PC-3 (cell line): ENCODE measurements around the gene RAB17. TPM values are rescaled to one million over a fixed set of nuclear protein-coding genes. Genes with fewer than 3 reads are reported as not detected.

Experiments
- ATAC-seq: fragments of 200-7000 bp; cut with Tn5 transposase; 2 replicates; pipeline ENCODE4 v1.9.1; 2020; ENCODE audit warnings: mild to moderate bottlenecking, moderate library complexity
- BruUV-seq: library from RNA; stranded (reverse); fragments of 400-500 nt; replicated peaks from 2 replicates; lab custom pipeline; 2021; lab: Mats Ljungman, UMichigan
- CTCF ChIA-PET: fragments of 300-600 bp; sonication (Branson Sonifier 250); formaldehyde crosslinking; loops from one replicate; lab custom pipeline; 2022; ENCODE audit warnings: antibody characterized with exemption; lab: Charles Lee
- POLR2A ChIA-PET: fragments of 300-600 bp; sonication (Branson Sonifier 250); formaldehyde crosslinking; loops from one replicate; lab custom pipeline; 2022; ENCODE audit warnings: antibody characterized with exemption; ENCODE audit not compliant: unreplicated experiment; lab: Charles Lee
- DNase-seq: peaks from one replicate; pipeline ENCODE4 v3.0.0-alpha.2; 2015
- H2AFZ ChIP-seq: fragments of 300-600 bp; sonication (generic); 2 replicates; pipeline ENCODE4 v1.6.0; 2016; ENCODE audit warnings: antibody characterized with exemption, low read length
- H3F3A ChIP-seq: fragments of 300-600 bp; sonication (generic); one replicate; pipeline ENCODE4 v1.6.0; 2017; ENCODE audit warnings: antibody characterized with exemption, low read length, control low read depth, mild to moderate bottlenecking; ENCODE audit not compliant: unreplicated experiment
- H3K27ac ChIP-seq: fragments of 300-600 bp; sonication (generic); 2 replicates; pipeline ENCODE4 v1.5.1; 2016; ENCODE audit warnings: mild to moderate bottlenecking, low read length
- H3K27me3 ChIP-seq: fragments of 300-600 bp; sonication (generic); 2 replicates; pipeline ENCODE4 v1.6.1; 2016; ENCODE audit warnings: low read length, mixed read lengths
- H3K36me3 ChIP-seq: fragments of 300-600 bp; sonication (generic); 2 replicates; pipeline ENCODE4 v1.6.1; 2016; ENCODE audit warnings: low read depth, mixed run types, low read length, mixed read lengths
- H3K4me1 ChIP-seq: fragments of 300-600 bp; sonication (generic); 2 replicates; pipeline ENCODE4 v1.5.1; 2016; ENCODE audit warnings: low read length; ENCODE audit not compliant: insufficient read depth
- H3K4me2 ChIP-seq: fragments of 300-600 bp; sonication (generic); 2 replicates; pipeline ENCODE4 v1.6.0; 2016; ENCODE audit warnings: low read length
- H3K4me3 ChIP-seq: fragments of 300-600 bp; sonication (generic); 2 replicates; pipeline ENCODE4 v1.5.1; 2016; ENCODE audit warnings: mild to moderate bottlenecking, low read length, mixed read lengths
- H3K79me2 ChIP-seq: fragments of 300-600 bp; sonication (generic); 2 replicates; pipeline ENCODE4 v1.6.1; 2017; ENCODE audit warnings: low read length, mixed read lengths
- H3K9ac ChIP-seq: fragments of 300-600 bp; sonication (generic); 2 replicates; pipeline ENCODE4 v1.6.0; 2016; ENCODE audit warnings: mild to moderate bottlenecking, low read length
- H3K9me2 ChIP-seq: fragments of 300-600 bp; sonication (generic); replicated peaks from 2 replicates; pipeline ENCODE4 v1.6.1; 2016; ENCODE audit warnings: mixed run types, low read length, mixed read lengths
- H3K9me3 ChIP-seq: fragments of 300-600 bp; sonication (generic); 2 replicates; pipeline ENCODE4 v1.6.1; 2016; ENCODE audit warnings: low read length, mixed read lengths
- H4K20me1 ChIP-seq: fragments of 300-600 bp; sonication (generic); 2 replicates; pipeline ENCODE4 v1.6.1; 2016; ENCODE audit warnings: low read length, mixed read lengths
- CTCF ChIP-seq: fragments of 300-600 bp; sonication (generic); conservative IDR thresholded peaks from 2 replicates; pipeline ENCODE4 v1.5.1; 2017; ENCODE audit warnings: antibody characterized with exemption, low read depth, mild to moderate bottlenecking, low read length
- EZH2 ChIP-seq: fragments of 300-600 bp; sonication (generic); IDR thresholded peaks from one replicate; pipeline ENCODE4 v1.6.1; 2017; ENCODE audit warnings: antibody characterized with exemption, mild to moderate bottlenecking, low read length; ENCODE audit not compliant: unreplicated experiment
- EZH2phosphoT487 ChIP-seq: fragments of 300-600 bp; sonication (generic); IDR thresholded peaks from 2 replicates; pipeline ENCODE4 v1.6.1; 2018; ENCODE audit warnings: mild to moderate bottlenecking, antibody characterized with exemption, low read length, borderline replicate concordance
- intact Hi-C: fragments of 100-400 bp; cut with micrococcal nuclease; formaldehyde crosslinking; loops from 2 replicates; pipeline ENCODE4 v1.9.0; 2023
- total RNA-seq: library from RNA; depleted of rRNA; stranded (reverse); fragments of >200 nt; gene quantifications from 2 replicates; pipeline ENCODE4 v1.2.3, GENCODE V29; 2014

RAB17 gene
- total RNA-seq, 1 experiment from 2014 or later, result 28.9 TPM

DNA sequence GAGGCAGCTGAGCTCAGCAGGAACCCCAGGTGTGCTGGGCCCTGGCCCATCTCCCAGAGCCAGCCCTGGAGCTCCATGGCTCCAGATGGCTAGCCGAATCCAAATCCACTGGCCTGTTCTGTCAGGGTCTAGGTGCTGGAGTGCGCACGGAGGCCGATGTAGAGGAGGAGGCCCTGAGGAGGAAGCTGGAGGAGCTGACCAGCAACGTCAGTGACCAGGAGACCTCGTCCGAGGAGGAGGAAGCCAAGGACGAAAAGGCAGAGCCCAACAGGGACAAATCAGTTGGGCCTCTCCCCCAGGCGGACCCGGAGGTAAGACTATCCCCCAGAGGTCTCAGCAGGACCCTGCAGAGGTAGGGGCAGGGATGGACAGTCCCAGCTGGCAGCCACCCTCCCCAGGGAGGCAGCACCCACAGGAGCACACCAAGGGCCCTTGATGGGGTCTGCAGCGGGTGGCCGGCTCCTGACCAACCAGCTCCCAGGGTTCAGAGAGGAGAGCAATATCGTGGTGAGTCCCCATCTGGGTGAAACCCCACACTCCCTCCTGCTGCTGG is 50.2 kb downstream of the RAB17 start:
- Histone ChIP-seq H3K9me2 (no peaks in the 10 kb centered on the region), H3K4me1 (no peaks in the 10 kb centered on the region), H3K27ac (no peak overlapping the region), H3K9ac (no peak overlapping the region), H3K4me2 (no peak overlapping the region), H4K20me1 (no peaks in the 10 kb centered on the region), H3K27me3 (no peaks in the 10 kb centered on the region), H3K9me3 (no peaks in the 10 kb centered on the region), H3K79me2 (no peaks in the 10 kb centered on the region), H3F3A (no peaks in the 10 kb centered on the region), H3K36me3 (peaks cover 32% of the 10 kb centered on the region), H3K4me3 (no peak overlapping the region), H2AFZ (no peak overlapping the region)
- ChIA-PET POLR2A (no interaction called here), CTCF (interaction anchor here (0.7 to 1.5 kb wide), 2 partner anchors 31 to 69 kb away, joined by 3 to 4 read pairs; no protein-coding TSS in a partner anchor)
- DNase-seq (no peak), ATAC-seq (peak; percentile 6)
- BruUV-seq, result no TSS peak
- intact Hi-C loops, result no loop called here
- TF ChIP-seq CTCF, result no peak
- TF ChIP-seq EZH2phosphoT487, result no peak
- TF ChIP-seq EZH2, result no peak

DNA sequence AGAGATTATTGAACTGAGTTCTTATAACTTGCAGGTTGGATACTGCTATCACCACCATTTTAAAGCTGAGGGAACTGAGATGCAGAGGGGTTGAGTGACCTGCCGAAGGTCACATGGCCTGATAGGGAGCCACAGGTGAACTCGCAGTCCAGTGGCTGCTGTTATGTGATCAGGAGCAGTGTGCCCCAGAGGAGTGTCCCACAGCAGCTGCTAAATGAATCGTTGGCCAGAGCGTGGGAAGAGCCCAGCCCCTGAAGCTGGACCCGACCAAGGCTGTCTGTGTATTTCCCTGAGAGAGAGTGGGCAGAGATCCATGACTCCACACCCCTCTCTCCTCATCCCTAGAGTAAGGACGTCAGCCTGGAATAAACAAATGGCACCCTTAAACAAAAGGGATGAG is 50.9 kb downstream of the RAB17 start:
- ATAC-seq, result peak; percentile 4; the same call in 1 of the 2 replicates
- no peaks in the 10 kb centered on the region for H3K27me3 ChIP-seq
- ChIA-PET CTCF (interaction anchor here (1.5 kb wide), 1 partner anchor 68 kb away, joined by 3 read pairs; no protein-coding TSS in a partner anchor), POLR2A (no interaction called here)
- H3K79me2 ChIP-seq, result no peaks in the 10 kb centered on the region
- no peak overlapping the region for H3K9ac ChIP-seq
- H3K4me3 ChIP-seq, result no peak overlapping the region
- H3K4me2 ChIP-seq, result no peak overlapping the region
- no peaks in the 10 kb centered on the region for H4K20me1 ChIP-seq
- no peaks in the 10 kb centered on the region for H3K9me3 ChIP-seq
- H3K4me1 ChIP-seq, result no peaks in the 10 kb centered on the region
- no peaks in the 10 kb centered on the region for H3F3A ChIP-seq
- H3K27ac ChIP-seq, result no peak overlapping the region
- intact Hi-C loops, result no loop called here
- no TSS peak for BruUV-seq
- TF ChIP-seq EZH2phosphoT487 (no peak), CTCF (no peak), EZH2 (no peak)
- H3K36me3 ChIP-seq, result peaks cover 36% of the 10 kb centered on the region
- DNase-seq, result no peak
- H3K9me2 ChIP-seq, result no peaks in the 10 kb centered on the region
- no peak overlapping the region for H2AFZ ChIP-seq

GRCh38 chr2:237538901-237539300 is 51.6 kb downstream of the RAB17 start:
- no peaks in the 10 kb centered on the region for H3K9me3 ChIP-seq
- H4K20me1 ChIP-seq, result no peaks in the 10 kb centered on the region
- intact Hi-C loops, result no loop called here
- H3K36me3 ChIP-seq, result peaks cover 43% of the 10 kb centered on the region
- no peaks in the 10 kb centered on the region for H3K27me3 ChIP-seq
- no peak for DNase-seq
- H3K4me3 ChIP-seq, result no peak overlapping the region
- ChIA-PET CTCF (interaction anchor here (1.5 kb wide), 1 partner anchor 67 kb away, joined by 3 read pairs; no protein-coding TSS in a partner anchor), POLR2A (no interaction called here)
- H2AFZ ChIP-seq, result no peak overlapping the region
- ATAC-seq, result no peak
- H3K27ac ChIP-seq, result no peak overlapping the region
- no peaks in the 10 kb centered on the region for H3K79me2 ChIP-seq
- H3K4me2 ChIP-seq, result no peak overlapping the region
- H3K4me1 ChIP-seq, result no peaks in the 10 kb centered on the region
- BruUV-seq, result no TSS peak
- H3K9me2 ChIP-seq, result no peaks in the 10 kb centered on the region
- no peaks in the 10 kb centered on the region for H3F3A ChIP-seq
- H3K9ac ChIP-seq, result no peak overlapping the region
- TF ChIP-seq CTCF, result no peak
- TF ChIP-seq EZH2, result no peak
- no peak for TF ChIP-seq EZH2phosphoT487
